KMS-11 (cell line): ENCODE data around the gene PRKCG.
"Not testable (repeated sequence)": the region's sequence is repeated elsewhere in the genome, so short reads cannot be mapped to it uniquely, and the experiment has no call there.

ENCODE experiments used
- H2AFZ ChIP-seq: fragments of 200-600 bp; sonication (generic); 2 replicates; pipeline ENCODE4 v1.6.1; 2016; ENCODE audit warnings: antibody characterized with exemption, mixed run types, low read depth
- H3K27ac ChIP-seq: fragments of 200-600 bp; sonication (generic); 2 replicates; pipeline ENCODE4 v1.6.1; 2016; ENCODE audit warnings: mild to moderate bottlenecking, mixed run types
- H3K27me3 ChIP-seq: fragments of 200-600 bp; sonication (generic); 2 replicates; pipeline ENCODE4 v1.6.1; 2017; ENCODE audit warnings: mild to moderate bottlenecking, low read depth, mixed run types, moderate library complexity; ENCODE audit not compliant: insufficient read depth
- H3K36me3 ChIP-seq: fragments of 200-600 bp; sonication (generic); 2 replicates; pipeline ENCODE4 v1.6.1; 2017; ENCODE audit warnings: mild to moderate bottlenecking, mixed run types; ENCODE audit not compliant: insufficient read depth
- H3K4me1 ChIP-seq: fragments of 200-600 bp; sonication (generic); 2 replicates; pipeline ENCODE4 v1.6.1; 2016; ENCODE audit warnings: mild to moderate bottlenecking, low read depth, mixed run types; ENCODE audit not compliant: poor library complexity, severe bottlenecking
- H3K4me2 ChIP-seq: fragments of 200-600 bp; sonication (generic); 2 replicates; pipeline ENCODE4 v1.7.0; 2016; ENCODE audit warnings: mild to moderate bottlenecking, mixed run types
- H3K4me3 ChIP-seq: fragments of 200-600 bp; sonication (generic); IDR thresholded peaks from 2 replicates; pipeline ENCODE4 v1.6.1; 2017; ENCODE audit warnings: low read depth, low read length, mixed read lengths; ENCODE audit not compliant: insufficient read depth
- H3K79me2 ChIP-seq: fragments of 200-600 bp; sonication (generic); 2 replicates; pipeline ENCODE4 v1.6.1; 2016; ENCODE audit warnings: low read depth, mixed run types; ENCODE audit not compliant: insufficient read depth
- H3K9ac ChIP-seq: fragments of 200-600 bp; sonication (generic); 2 replicates; pipeline ENCODE4 v1.6.1; 2016; ENCODE audit warnings: mild to moderate bottlenecking, mixed run types
- H4K20me1 ChIP-seq: fragments of 200-600 bp; sonication (generic); 2 replicates; pipeline ENCODE4 v1.6.1; 2016; ENCODE audit warnings: mild to moderate bottlenecking, mixed run types; ENCODE audit not compliant: insufficient read depth
- TF ChIP-seq, protein P1 (sequence below): fragments of 200-600 bp; sonication (generic); conservative IDR thresholded peaks from 2 replicates; pipeline ENCODE4 v1.6.1; 2017; ENCODE audit warnings: low read depth, mild to moderate bottlenecking, antibody characterized with exemption, low read length, moderate library complexity, mixed read lengths

PRKCG gene

DNA sequence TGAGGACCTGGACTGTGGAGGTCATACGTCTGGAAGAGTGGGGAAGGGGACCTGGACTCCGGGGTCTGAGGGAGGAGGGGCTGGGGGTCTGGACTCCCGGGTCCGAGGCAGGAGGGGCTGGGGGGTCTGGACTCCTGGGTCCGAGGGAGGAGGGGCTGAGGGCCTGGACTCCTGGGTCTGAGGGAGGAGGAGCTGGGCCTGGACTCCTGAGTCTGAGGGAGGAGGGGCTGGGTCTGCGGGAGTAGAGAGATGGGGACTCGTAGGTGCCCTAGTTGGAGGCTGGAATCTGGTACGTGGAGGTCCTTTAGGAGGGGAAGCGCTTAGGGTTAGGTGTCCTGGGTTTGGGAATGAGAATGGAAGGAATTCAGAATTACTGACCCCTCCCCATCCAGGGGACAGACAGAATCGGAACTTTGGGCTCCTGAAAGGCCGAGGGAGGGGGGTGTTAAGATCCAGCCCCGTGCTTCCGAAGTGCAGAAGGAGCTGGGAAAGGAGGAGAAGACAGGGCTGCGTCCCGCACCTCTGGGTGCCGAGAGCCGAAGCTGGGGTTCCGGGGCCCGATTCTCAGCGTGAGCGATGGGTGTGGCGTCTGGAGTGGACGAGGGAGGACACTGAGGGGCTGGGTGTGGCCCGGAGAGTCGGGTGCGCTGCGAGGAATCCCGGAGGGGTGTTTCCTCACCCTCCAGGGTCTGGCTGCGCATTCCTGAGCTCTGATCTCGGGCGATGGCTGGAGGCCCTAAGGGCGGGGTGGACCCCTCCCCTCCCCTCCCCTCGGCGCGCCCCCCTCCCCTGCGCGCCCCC, 13.7 kb upstream of the PRKCG start:
- Histone ChIP-seq H3K36me3 (no peaks in the 10 kb centered on the region), H2AFZ (no peak overlapping the region), H3K27ac (no peak overlapping the region), H3K9ac (no peak overlapping the region), H3K4me2 (no peak overlapping the region), H3K27me3 (no peaks in the 10 kb centered on the region; the same call in 1 of the 2 replicates), H3K4me1 (no peaks in the 10 kb centered on the region), H4K20me1 (no peaks in the 10 kb centered on the region), H3K4me3 (no peak overlapping the region), H3K79me2 (no peaks in the 10 kb centered on the region)
- TF ChIP-seq, protein P1, sequence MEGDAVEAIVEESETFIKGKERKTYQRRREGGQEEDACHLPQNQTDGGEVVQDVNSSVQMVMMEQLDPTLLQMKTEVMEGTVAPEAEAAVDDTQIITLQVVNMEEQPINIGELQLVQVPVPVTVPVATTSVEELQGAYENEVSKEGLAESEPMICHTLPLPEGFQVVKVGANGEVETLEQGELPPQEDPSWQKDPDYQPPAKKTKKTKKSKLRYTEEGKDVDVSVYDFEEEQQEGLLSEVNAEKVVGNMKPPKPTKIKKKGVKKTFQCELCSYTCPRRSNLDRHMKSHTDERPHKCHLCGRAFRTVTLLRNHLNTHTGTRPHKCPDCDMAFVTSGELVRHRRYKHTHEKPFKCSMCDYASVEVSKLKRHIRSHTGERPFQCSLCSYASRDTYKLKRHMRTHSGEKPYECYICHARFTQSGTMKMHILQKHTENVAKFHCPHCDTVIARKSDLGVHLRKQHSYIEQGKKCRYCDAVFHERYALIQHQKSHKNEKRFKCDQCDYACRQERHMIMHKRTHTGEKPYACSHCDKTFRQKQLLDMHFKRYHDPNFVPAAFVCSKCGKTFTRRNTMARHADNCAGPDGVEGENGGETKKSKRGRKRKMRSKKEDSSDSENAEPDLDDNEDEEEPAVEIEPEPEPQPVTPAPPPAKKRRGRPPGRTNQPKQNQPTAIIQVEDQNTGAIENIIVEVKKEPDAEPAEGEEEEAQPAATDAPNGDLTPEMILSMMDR = no peak

DNA sequence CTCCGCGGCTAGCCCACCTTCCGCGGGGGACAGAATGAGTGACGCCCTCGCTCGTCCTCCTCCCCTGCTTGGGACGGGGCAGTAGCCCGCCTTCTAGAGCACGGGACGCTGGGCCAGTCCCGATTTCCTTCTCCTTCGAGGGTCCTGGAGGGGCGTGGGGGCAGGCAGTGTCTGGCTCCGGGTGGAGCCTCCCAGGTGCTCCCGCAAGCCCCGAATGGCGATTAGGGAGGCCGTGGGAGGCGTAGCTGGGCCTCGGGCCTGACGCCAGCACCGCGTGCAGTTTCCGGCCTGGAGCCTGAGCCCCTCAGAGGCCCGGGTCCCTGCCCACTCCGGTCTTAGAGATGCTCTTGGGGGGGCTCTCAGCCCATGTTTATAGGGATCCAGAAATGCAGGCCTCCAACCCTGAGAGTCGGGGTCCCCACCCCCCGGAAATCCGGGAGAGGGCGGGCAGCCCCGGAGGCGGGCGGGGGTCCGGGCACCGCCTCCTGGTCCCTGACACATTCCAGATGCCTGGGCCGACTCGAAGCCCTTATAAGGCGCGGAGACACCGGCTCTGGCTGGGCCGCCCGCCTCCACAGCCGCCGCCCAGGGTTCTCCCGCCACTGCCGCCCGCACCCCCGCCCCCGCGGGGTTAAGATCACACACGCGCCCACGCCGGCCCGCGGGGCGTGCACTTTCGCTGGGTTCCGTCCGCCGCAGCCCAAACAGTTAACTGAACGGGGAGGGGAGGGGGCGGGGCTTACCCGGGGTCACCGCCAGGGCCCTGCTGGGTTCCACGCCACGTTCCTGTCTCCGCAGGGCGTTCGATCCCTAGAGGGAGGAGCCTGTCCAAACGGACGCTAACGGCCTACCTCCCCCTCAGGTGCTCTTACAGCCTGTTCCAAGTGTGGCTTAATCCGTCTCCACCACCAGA, 12.8 kb upstream of the PRKCG start:
- H3K27me3 ChIP-seq = no peaks in the 10 kb centered on the region; the same call in 1 of the 2 replicates
- H3K9ac ChIP-seq = no peak overlapping the region
- H3K36me3 ChIP-seq = no peaks in the 10 kb centered on the region
- no peak overlapping the region for H3K4me2 ChIP-seq
- H2AFZ ChIP-seq = no peak overlapping the region
- H3K4me1 ChIP-seq = no peaks in the 10 kb centered on the region
- TF ChIP-seq, protein P1 = no peak
- H3K79me2 ChIP-seq = no peaks in the 10 kb centered on the region
- H4K20me1 ChIP-seq = no peaks in the 10 kb centered on the region
- H3K4me3 ChIP-seq = no peak overlapping the region
- H3K27ac ChIP-seq = no peak overlapping the region

DNA sequence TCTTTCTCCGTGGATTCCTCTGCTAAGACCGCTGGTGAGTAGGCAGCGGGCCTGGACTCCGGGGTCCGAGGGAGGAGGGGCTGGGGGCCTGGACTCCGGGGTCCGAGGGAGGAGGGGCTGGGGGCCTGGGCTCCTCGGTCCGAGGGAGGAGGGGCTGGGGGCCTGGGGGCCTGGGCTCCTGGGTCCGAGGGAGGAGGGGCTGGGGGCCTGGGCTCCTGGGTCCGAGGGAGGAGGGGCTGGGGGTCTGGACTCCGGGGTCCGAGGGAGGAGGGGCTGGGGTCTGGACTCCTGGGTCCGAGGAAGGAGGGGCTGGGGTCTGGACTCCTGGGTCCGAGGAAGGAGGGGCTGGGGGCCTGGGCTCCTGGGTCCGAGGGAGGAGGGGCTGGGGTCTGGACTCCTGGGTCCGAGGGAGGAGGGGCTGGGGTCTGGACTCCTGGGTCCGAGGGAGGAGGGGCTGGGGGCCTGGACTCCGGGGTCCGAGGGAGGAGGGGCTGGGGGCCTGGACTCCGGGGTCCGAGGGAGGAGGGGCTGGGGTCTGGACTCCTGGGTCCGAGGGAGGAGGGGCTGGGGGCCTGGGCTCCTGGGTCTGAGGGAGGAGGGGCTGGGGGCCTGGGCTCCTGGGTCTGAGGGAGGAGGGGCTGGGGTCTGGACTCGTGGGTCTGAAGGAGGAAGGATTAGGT, 12.1 kb upstream of the PRKCG start:
- not testable (repeated sequence) for H3K27ac ChIP-seq, H3K4me1 ChIP-seq, H3K4me2 ChIP-seq, H3K79me2 ChIP-seq, H4K20me1 ChIP-seq, H3K4me3 ChIP-seq, H3K36me3 ChIP-seq, H3K27me3 ChIP-seq, H2AFZ ChIP-seq, H3K9ac ChIP-seq

DNA sequence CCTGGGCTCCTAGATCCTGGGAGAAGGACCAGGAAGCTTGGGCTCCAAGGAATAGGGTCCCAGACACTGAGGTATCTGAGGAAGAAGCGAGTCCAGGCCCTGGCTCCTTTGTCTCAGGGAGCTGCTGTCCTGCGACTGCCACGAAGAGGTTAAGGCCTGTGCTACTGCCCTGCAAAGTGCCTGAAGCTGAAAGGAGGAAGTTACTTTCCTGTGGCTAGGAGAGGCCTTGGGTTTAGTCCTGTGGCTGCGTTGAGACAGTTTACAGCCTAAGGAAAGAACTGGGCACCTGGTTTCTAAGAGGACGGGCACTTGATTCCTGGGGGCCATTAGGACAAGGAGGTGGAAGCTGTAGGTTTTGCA, 11.5 kb upstream of the PRKCG start:
- Histone ChIP-seq H3K36me3 (no peaks in the 10 kb centered on the region), H3K4me3 (no peak overlapping the region), H3K79me2 (no peaks in the 10 kb centered on the region), H3K27me3 (no peaks in the 10 kb centered on the region; the same call in 1 of the 2 replicates), H4K20me1 (no peaks in the 10 kb centered on the region), H3K4me2 (no peak overlapping the region), H3K4me1 (no peaks in the 10 kb centered on the region), H3K9ac (no peak overlapping the region), H3K27ac (no peak overlapping the region), H2AFZ (no peak overlapping the region)
- TF ChIP-seq, protein P1 = no peak
